Tibial nerve (tissue), 4 donors: ENCODE data around the gene PDGFA. TPM values are rescaled to one million over a fixed set of nuclear protein-coding genes. Genes with fewer than 3 reads are reported as not detected.

ENCODE experiments used
- DNase-seq, 2 donors: peaks; one replicate each; pipeline ENCODE4 v3.0.0-alpha.2; 2019; ENCODE audit warnings: low spot score in 2 of 2
- H3K27ac ChIP-seq, 4 donors: fragments of 200-600 bp; sonication (generic) in 3 of 4; one replicate each; pipeline ENCODE4 v1.5.1; 2017 to 2019; ENCODE audit warnings: mild to moderate bottlenecking in 1 of 4
- H3K27me3 ChIP-seq, 2 donors: fragments of 200-600 bp; sonication (generic) in 1 of 2; one replicate each; pipeline versions ENCODE4 v1.5.1 to v1.6.0; 2017 to 2019
- H3K36me3 ChIP-seq, 3 donors: fragments of 200-600 bp; sonication (generic); one replicate each; pipeline ENCODE4 v1.5.1; 2018 to 2019
- H3K4me1 ChIP-seq, 4 donors: fragments of 200-600 bp; sonication (generic) in 3 of 4; one replicate each; pipeline ENCODE4 v1.5.1; 2017 to 2019
- H3K4me3 ChIP-seq, 4 donors: fragments of 200-600 bp; sonication (generic) in 3 of 4; one replicate each; pipeline ENCODE4 v1.5.1; 2017 to 2019; ENCODE audit warnings: mild to moderate bottlenecking in 1 of 4, moderate library complexity in 1 of 4
- H3K9me3 ChIP-seq, 4 donors: fragments of 200-600 bp; sonication (generic) in 3 of 4; one replicate each; pipeline ENCODE4 v1.5.1; 2017 to 2019
- EP300 ChIP-seq, 2 donors: sonication (generic); formaldehyde crosslinking; IDR thresholded peaks; one replicate each; pipeline ENCODE4 v1.6.1; 2017; ENCODE audit warnings: antibody characterized with exemption in 2 of 2, mild to moderate bottlenecking in 1 of 2
- POLR2A ChIP-seq, 2 donors: fragments of 450-650 bp; IDR thresholded peaks; one replicate each; pipeline ENCODE4 v1.6.1; 2017; ENCODE audit warnings: antibody characterized with exemption in 2 of 2, mild to moderate bottlenecking in 2 of 2, moderate library complexity in 2 of 2
- WGBS, 2 donors: methylation state at CpG; one replicate each; pipeline ENCODE4 v1.1.5; 2018; 5-methylcytosine and 5-hydroxymethylcytosine counted together
- total RNA-seq, 4 donors: library from RNA; depleted of rRNA; stranded (reverse); fragments of >200 nt; gene quantifications; one replicate each; pipeline ENCODE4 v1.1.0, GENCODE V29; 2016
- TF ChIP-seq, protein P1 (sequence below), 5 experiments: fragments of 200-600 bp in 3 of 5; fragments of 450-650 bp in 2 of 5; sonication (generic) in 3 of 5; IDR thresholded peaks; one replicate each; pipeline ENCODE4 v1.5.1; 2016 to 2019; ENCODE audit warnings: antibody characterized with exemption in 5 of 5, mild to moderate bottlenecking in 3 of 5, moderate library complexity in 2 of 5

The PDGFA gene
- total RNA-seq, 4 donors from 2014 or later = 33.4 to 84.1 (median 40.6) TPM

DNA sequence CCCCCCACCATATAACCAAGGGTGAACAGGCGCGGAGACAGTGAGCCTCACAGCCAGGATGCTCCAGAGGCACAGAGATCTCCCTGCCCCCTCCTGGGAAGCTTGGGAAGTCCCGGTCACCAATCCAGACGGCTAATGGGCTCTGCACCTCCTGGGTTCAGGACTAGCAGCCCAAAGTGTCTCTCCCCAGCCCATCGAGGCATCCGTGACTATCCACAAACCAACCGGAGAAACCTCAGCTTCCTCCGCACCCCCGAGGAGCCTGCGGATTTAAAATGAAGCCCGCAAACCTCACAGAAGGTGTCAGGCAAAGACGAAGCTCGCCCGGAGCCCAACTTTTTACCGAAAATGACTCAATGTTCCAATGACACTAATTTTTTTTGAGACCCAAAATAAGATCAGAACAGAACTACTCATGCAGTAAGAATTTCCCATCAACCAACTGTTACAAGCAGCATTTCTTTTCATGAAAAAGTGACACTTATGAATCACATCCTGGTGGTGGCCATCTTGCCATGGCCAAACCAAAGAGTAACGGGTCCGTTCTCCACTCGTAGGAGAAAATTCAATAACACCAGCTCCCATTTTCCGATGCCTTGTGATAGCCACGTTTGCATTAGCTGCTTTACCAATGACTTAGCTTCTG is 6.0 kb downstream of the PDGFA start:
- Histone ChIP-seq H3K4me1 (peaks cover 0 to 55% (median 35%) of the 10 kb centered on the region in 4 donors), H3K36me3 (peaks cover 0 to 33% (median 0%) of the 10 kb centered on the region in 3 donors), H3K9me3 (no peaks in the 10 kb centered on the region), H3K27ac (peak overlapping the region in 3 of 4 donors; percentile 56 to 91 (median 86)), H3K27me3 (no peaks in the 10 kb centered on the region), H3K4me3 (no peak overlapping the region)
- peak in 1 of 2 donors; percentile 27 for TF ChIP-seq EP300 (IDR thresholded peaks at IDR 0.05)
- no peak for TF ChIP-seq POLR2A (IDR thresholded peaks at IDR 0.05)
- TF ChIP-seq, protein P1, sequence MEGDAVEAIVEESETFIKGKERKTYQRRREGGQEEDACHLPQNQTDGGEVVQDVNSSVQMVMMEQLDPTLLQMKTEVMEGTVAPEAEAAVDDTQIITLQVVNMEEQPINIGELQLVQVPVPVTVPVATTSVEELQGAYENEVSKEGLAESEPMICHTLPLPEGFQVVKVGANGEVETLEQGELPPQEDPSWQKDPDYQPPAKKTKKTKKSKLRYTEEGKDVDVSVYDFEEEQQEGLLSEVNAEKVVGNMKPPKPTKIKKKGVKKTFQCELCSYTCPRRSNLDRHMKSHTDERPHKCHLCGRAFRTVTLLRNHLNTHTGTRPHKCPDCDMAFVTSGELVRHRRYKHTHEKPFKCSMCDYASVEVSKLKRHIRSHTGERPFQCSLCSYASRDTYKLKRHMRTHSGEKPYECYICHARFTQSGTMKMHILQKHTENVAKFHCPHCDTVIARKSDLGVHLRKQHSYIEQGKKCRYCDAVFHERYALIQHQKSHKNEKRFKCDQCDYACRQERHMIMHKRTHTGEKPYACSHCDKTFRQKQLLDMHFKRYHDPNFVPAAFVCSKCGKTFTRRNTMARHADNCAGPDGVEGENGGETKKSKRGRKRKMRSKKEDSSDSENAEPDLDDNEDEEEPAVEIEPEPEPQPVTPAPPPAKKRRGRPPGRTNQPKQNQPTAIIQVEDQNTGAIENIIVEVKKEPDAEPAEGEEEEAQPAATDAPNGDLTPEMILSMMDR (IDR thresholded peaks at IDR 0.05) = no peak
- WGBS, 2 donors = 63 to 64% methylated on average over 20 of the region's 20 CpGs
- DNase-seq = no peak

DNA sequence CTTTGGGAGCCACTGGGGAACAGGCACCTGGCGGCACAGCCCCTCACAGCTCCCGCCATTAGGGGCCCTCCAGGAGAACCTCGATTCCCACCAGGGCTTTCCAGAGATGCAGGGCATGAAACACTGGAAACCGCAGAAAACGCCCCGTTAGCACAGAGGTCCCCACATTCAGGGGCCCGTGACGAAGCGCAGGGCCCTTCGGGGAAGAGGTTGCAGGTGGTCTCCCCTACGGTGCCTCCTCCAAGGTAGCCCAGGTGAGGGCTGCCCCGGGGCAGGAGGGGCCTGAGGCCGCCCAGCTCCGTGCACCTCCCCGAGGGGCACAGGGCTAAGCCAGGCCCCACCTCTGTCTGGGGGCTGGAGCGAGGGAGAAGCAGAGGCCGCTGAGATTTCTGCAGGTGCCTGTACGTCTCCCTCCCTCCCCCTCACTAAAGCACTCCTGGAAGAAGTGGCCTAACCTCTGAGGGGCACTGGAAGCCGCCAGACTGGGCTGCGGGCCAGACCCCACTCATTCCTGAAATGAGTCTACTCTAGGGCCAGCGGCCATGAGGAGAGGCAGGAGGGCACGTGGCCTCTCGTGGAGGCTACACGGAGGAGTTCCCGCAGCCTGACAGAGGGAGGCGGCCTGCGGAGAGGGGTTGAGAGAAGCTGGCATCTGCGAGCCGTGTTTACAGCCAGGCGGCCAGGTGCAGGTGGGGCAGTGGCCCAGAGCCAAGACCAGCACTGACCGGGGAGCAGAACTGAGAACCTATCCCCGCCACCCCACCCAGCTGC is 6.9 kb downstream of the PDGFA start:
- no peak for TF ChIP-seq POLR2A (IDR thresholded peaks at IDR 0.05)
- no peak overlapping the region for H3K4me3 ChIP-seq
- no peaks in the 10 kb centered on the region for H3K9me3 ChIP-seq
- H3K27ac ChIP-seq = peak overlapping the region in 3 of 4 donors; percentile 56 to 91 (median 86)
- H3K27me3 ChIP-seq = no peaks in the 10 kb centered on the region
- WGBS, 2 donors = 77 to 81% methylated on average over 26 to 32 of the region's 32 CpGs
- peaks cover 0 to 41% (median 0%) of the 10 kb centered on the region in 3 donors for H3K36me3 ChIP-seq
- peaks cover 0 to 49% (median 35%) of the 10 kb centered on the region in 4 donors for H3K4me1 ChIP-seq
- DNase-seq = no peak

DNA sequence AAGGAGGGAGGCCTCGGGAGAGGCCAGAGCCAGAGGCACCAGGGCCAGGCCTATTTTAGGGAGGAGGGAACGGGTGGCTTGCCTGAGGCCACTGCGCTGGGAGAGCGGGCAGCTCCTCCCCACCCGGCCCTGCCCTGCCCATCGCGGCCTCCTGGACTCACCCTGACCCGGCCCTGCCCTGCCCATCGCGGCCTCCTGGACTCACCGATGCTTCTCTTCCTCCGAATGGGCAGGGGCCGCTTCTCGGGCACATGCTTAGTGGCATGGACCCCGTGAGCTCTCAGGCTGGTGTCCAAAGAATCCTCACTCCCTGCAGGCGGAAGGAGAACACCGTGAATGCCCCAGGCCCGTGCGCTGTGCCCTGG is 7.5 kb downstream of the PDGFA start:
- DNase-seq = no peak
- TF ChIP-seq, protein P1 (IDR thresholded peaks at IDR 0.05) = no peak
- TF ChIP-seq EP300 (IDR thresholded peaks at IDR 0.05) (no peak), POLR2A (IDR thresholded peaks at IDR 0.05) (no peak)
- Histone ChIP-seq H3K4me3 (no peak overlapping the region), H3K4me1 (peaks cover 0 to 46% (median 35%) of the 10 kb centered on the region in 4 donors), H3K9me3 (no peaks in the 10 kb centered on the region), H3K27ac (peak overlapping the region in 3 of 4 donors; percentile 56 to 91 (median 86)), H3K27me3 (no peaks in the 10 kb centered on the region), H3K36me3 (peaks cover 0 to 46% (median 0%) of the 10 kb centered on the region in 3 donors)
- WGBS, 2 donors = 73 to 90% methylated on average over 7 to 9 of the region's 19 CpGs

DNA sequence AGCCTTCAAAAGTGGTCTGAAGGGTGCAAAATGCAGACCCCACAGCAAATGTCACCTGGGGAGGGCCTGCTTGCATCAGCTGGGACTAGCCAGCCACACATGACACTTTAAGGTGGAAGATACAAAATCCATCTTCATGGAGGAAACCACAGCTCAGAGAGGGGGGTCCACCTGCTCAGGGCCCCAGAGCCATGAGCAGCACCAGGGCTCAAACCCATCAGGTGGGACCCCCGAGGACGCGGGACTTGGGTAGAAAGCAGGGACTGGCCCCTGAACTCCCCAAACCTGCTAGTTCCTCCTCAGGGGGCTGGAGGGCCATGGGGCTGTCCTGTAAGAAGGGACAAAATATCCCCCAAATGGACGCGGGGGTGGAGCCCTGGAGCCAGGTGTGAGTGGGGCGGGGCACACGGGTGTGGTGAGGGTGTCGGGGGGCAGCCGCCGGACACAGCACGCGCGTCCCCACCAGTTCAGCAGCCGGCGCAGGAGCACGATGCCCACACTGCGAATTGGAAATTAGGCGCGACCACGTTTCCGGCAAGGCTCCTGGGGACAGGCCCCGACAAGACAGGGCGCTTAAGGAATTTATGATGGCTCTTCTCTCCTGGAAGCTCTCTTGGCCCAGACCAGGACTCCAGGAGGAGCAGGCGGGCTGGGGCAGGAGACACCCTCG is 8.0 kb downstream of the PDGFA start:
- no peak for DNase-seq
- H3K9me3 ChIP-seq = no peaks in the 10 kb centered on the region
- WGBS, 2 donors = 87 to 91% methylated on average over 24 to 25 of the region's 25 CpGs
- H3K4me1 ChIP-seq = peaks cover 0 to 44% (median 34%) of the 10 kb centered on the region in 4 donors
- peak overlapping the region in 1 of 4 donors; percentile 86 for H3K27ac ChIP-seq
- no peaks in the 10 kb centered on the region for H3K27me3 ChIP-seq
- no peak for TF ChIP-seq POLR2A (IDR thresholded peaks at IDR 0.05)
- TF ChIP-seq, protein P1 (IDR thresholded peaks at IDR 0.05) = no peak
- TF ChIP-seq EP300 (IDR thresholded peaks at IDR 0.05) = no peak
- no peak overlapping the region for H3K4me3 ChIP-seq
- peaks cover 0 to 51% (median 0%) of the 10 kb centered on the region in 3 donors for H3K36me3 ChIP-seq

DNA sequence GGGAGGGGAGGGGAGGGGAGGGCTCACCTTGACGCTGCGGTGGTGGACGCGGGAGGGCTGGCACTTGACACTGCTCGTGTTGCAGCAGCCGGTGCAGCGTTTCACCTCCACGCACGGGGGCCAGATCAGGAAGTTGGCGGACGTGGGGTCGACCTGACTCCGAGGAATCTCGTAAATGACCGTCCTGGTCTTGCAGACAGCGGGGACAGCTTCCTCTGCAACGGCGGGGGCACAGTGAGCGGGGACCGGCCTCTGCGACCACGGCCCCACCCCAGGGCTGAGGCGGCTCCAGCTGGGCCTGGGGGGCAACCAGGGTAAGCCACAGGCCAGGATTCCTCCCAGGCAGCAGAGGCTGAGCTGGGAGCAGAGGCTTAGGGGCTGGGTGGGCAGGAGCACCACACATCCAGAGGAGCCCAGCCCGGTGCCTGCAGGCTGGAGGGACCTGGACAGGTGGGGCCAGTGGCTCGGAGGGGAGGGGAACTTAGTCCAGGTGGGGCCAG is 8.8 kb downstream of the PDGFA start:
- 77 to 86% methylated on average over 16 to 18 of the region's 25 CpGs for WGBS, 2 donors
- H3K4me1 ChIP-seq = peaks cover 0 to 36% (median 28%) of the 10 kb centered on the region in 4 donors
- no peak overlapping the region for H3K4me3 ChIP-seq
- no peaks in the 10 kb centered on the region for H3K27me3 ChIP-seq
- DNase-seq = no peak
- TF ChIP-seq, protein P1 (IDR thresholded peaks at IDR 0.05) = no peak
- TF ChIP-seq EP300 (IDR thresholded peaks at IDR 0.05) = no peak
- TF ChIP-seq POLR2A (IDR thresholded peaks at IDR 0.05) = no peak
- H3K9me3 ChIP-seq = no peaks in the 10 kb centered on the region
- H3K27ac ChIP-seq = no peak overlapping the region
- peaks cover 0 to 57% (median 0%) of the 10 kb centered on the region in 3 donors for H3K36me3 ChIP-seq
